SU-DHL-6 (cell line): ENCODE measurements around the gene WDR81.

Experiments
- H2AFZ ChIP-seq: fragments of 200-600 bp; sonication (generic); 2 replicates; pipeline ENCODE4 v1.6.1; 2014; ENCODE audit warnings: low read depth, mild to moderate bottlenecking, moderate library complexity, mixed read lengths, antibody characterized with exemption, low read length; ENCODE audit not compliant: severe bottlenecking
- H3F3A ChIP-seq: fragments of 200-600 bp; shearing (Covaris generic); 2 replicates; pipeline ENCODE4 v1.6.0; 2016; ENCODE audit warnings: antibody characterized with exemption, mild to moderate bottlenecking; ENCODE audit not compliant: insufficient read depth
- H3K27ac ChIP-seq: fragments of 200-600 bp; sonication (generic); 2 replicates; pipeline ENCODE4 v1.5.1; 2016; ENCODE audit warnings: low read depth, mild to moderate bottlenecking, low read length, moderate library complexity, mixed read lengths
- H3K27me3 ChIP-seq: fragments of 200-600 bp; sonication (generic), shearing (Covaris generic); 2 replicates; pipeline ENCODE4 v1.6.0; 2014; ENCODE audit warnings: mild to moderate bottlenecking, low read length
- H3K36me3 ChIP-seq: fragments of 200-600 bp; sonication (generic); 2 replicates; pipeline ENCODE4 v1.6.1; 2014; ENCODE audit warnings: mild to moderate bottlenecking, low read length, mixed read lengths
- H3K4me2 ChIP-seq: fragments of 300-600, 200-600 bp; shearing (Covaris generic), sonication (generic); 2 replicates; pipeline ENCODE4 v1.6.0; 2014; ENCODE audit warnings: low read length, low read depth, mild to moderate bottlenecking; ENCODE audit not compliant: poor library complexity, severe bottlenecking
- H3K4me3 ChIP-seq: fragments of 200-600 bp; sonication (generic); 2 replicates; pipeline ENCODE4 v1.5.1; 2014; ENCODE audit warnings: antibody characterized with exemption, low read length, mild to moderate bottlenecking, mixed read lengths; ENCODE audit not compliant: insufficient read depth, poor library complexity, severe bottlenecking
- H3K79me2 ChIP-seq: fragments of 200-600 bp; sonication (generic); 2 replicates; pipeline ENCODE4 v1.6.1; 2014; ENCODE audit warnings: mild to moderate bottlenecking, low read length, moderate library complexity; ENCODE audit not compliant: insufficient read depth
- H3K9ac ChIP-seq: fragments of 200-600 bp; sonication (generic); 2 replicates; pipeline ENCODE4 v1.7.0; 2014; ENCODE audit warnings: mild to moderate bottlenecking, low read length
- H3K9me2 ChIP-seq: fragments of 200-600 bp; sonication (generic); replicated peaks from 2 replicates; pipeline ENCODE4 v1.6.1; 2014; ENCODE audit warnings: low read length; ENCODE audit not compliant: insufficient read depth
- H3K9me3 ChIP-seq: fragments of 200-600 bp; sonication (generic); 2 replicates; pipeline ENCODE4 v1.6.1; 2014; ENCODE audit warnings: low read length, mixed read lengths; ENCODE audit not compliant: insufficient read depth
- H4K20me1 ChIP-seq: fragments of 200-600 bp; sonication (generic); 2 replicates; pipeline ENCODE4 v1.6.1; 2014; ENCODE audit warnings: low read depth, mild to moderate bottlenecking, antibody characterized with exemption, low read length, moderate library complexity, mixed read lengths
- EZH2phosphoT487 ChIP-seq: fragments of 200-600 bp; sonication (generic), shearing (Covaris generic); conservative IDR thresholded peaks from 2 replicates; pipeline ENCODE4 v1.6.1; 2018; ENCODE audit warnings: mild to moderate bottlenecking, antibody characterized with exemption, low read length, moderate library complexity, mixed read lengths
- TF ChIP-seq, protein P1 (sequence below): fragments of 200-600 bp; sonication (generic); IDR thresholded peaks from one replicate; pipeline ENCODE4 v1.5.1; 2017; ENCODE audit warnings: antibody characterized with exemption, mild to moderate bottlenecking, low read length, moderate library complexity; ENCODE audit not compliant: insufficient read depth, poor library complexity, severe bottlenecking

Gene WDR81

DNA sequence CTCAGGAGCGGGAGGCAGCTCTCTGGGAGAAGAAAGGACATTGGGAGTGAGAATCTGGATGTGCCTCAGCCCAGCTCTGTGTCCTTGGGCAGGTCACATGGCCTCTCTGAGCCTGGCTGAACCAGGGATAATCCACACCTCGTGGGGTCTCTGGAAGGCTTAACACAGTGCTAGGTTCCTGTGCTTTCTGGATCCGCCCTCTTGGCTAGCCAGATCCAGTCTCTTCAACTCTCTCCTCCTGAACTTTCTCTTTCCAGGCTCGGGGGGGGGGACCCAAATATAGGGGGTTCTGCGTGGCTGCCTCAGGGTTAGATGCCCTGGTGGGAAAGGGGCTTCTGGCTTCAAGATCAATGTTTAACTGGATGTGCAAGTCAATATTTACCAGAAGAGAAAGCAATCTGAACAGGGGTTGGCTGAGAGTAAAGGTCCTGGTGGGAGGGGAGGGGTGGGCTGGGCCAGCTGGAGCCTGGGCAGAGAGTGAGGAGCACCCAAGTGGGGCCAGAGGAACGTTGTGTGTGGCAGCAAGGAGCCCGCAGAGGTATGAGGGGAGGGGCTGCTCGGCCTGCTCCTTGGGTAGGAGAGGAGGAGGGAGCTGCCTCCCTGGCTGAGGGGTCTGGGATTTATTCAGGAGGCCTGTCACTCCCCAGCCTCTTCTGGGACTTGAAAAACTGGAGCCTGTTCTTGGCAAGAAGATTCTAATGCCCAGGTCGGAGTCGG, 18.0 kb downstream of the WDR81 start, which contains the start of gene SERPINF2:
Gene SERPINF2, plus strand, starts transcription at position 501 of the 717 bp plus-strand sequence. CDS start 2,125 bp downstream, outside the sequence.
- Histone ChIP-seq H3K4me2 (no peak within 1 kb of the TSS), H3K36me3 (no peaks in the 10 kb centered on the region), H3K27me3 (no peaks in the 10 kb centered on the region), H3K9me3 (no peaks in the 10 kb centered on the region), H4K20me1 (no peaks in the 10 kb centered on the region), H3K27ac (no peak within 1 kb of the TSS), H3K4me3 (no peak within 1 kb of the TSS), H3K9ac (no peak within 1 kb of the TSS), H3F3A (no peaks in the 10 kb centered on the region), H3K9me2 (no peaks in the 10 kb centered on the region), H3K79me2 (no peaks in the 10 kb centered on the region), H2AFZ (no peak within 1 kb of the TSS)
- TF ChIP-seq, protein P1, sequence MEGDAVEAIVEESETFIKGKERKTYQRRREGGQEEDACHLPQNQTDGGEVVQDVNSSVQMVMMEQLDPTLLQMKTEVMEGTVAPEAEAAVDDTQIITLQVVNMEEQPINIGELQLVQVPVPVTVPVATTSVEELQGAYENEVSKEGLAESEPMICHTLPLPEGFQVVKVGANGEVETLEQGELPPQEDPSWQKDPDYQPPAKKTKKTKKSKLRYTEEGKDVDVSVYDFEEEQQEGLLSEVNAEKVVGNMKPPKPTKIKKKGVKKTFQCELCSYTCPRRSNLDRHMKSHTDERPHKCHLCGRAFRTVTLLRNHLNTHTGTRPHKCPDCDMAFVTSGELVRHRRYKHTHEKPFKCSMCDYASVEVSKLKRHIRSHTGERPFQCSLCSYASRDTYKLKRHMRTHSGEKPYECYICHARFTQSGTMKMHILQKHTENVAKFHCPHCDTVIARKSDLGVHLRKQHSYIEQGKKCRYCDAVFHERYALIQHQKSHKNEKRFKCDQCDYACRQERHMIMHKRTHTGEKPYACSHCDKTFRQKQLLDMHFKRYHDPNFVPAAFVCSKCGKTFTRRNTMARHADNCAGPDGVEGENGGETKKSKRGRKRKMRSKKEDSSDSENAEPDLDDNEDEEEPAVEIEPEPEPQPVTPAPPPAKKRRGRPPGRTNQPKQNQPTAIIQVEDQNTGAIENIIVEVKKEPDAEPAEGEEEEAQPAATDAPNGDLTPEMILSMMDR, result no peak
- TF ChIP-seq EZH2phosphoT487, result no peak

DNA sequence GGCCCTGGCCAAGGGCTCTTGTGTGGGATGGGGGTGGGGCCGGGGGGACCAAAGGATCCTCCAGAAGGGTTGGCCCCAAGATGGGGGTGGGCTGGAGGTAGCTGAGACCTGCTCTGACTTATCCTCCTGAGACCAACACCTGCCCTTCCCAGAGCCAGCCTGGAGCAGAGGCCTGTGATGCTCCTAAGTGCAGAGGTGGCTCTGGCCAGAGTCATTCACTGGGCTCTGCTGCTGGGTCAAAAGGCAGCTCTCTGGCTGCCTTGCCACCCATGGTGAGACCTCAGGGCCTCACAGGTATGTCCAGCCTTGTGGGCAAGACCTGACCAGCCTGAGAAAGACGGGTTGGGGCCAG, 18.6 kb downstream of the WDR81 start:
- H3K9me3 ChIP-seq, result no peaks in the 10 kb centered on the region
- H3F3A ChIP-seq, result no peaks in the 10 kb centered on the region
- H3K9ac ChIP-seq, result no peak overlapping the region
- no peaks in the 10 kb centered on the region for H4K20me1 ChIP-seq
- no peak overlapping the region for H2AFZ ChIP-seq
- H3K4me2 ChIP-seq, result no peak overlapping the region
- TF ChIP-seq, protein P1, result no peak
- no peak for TF ChIP-seq EZH2phosphoT487
- H3K79me2 ChIP-seq, result no peaks in the 10 kb centered on the region
- H3K4me3 ChIP-seq, result no peak overlapping the region
- no peaks in the 10 kb centered on the region for H3K9me2 ChIP-seq
- H3K27ac ChIP-seq, result no peak overlapping the region
- no peaks in the 10 kb centered on the region for H3K27me3 ChIP-seq
- no peaks in the 10 kb centered on the region for H3K36me3 ChIP-seq

DNA sequence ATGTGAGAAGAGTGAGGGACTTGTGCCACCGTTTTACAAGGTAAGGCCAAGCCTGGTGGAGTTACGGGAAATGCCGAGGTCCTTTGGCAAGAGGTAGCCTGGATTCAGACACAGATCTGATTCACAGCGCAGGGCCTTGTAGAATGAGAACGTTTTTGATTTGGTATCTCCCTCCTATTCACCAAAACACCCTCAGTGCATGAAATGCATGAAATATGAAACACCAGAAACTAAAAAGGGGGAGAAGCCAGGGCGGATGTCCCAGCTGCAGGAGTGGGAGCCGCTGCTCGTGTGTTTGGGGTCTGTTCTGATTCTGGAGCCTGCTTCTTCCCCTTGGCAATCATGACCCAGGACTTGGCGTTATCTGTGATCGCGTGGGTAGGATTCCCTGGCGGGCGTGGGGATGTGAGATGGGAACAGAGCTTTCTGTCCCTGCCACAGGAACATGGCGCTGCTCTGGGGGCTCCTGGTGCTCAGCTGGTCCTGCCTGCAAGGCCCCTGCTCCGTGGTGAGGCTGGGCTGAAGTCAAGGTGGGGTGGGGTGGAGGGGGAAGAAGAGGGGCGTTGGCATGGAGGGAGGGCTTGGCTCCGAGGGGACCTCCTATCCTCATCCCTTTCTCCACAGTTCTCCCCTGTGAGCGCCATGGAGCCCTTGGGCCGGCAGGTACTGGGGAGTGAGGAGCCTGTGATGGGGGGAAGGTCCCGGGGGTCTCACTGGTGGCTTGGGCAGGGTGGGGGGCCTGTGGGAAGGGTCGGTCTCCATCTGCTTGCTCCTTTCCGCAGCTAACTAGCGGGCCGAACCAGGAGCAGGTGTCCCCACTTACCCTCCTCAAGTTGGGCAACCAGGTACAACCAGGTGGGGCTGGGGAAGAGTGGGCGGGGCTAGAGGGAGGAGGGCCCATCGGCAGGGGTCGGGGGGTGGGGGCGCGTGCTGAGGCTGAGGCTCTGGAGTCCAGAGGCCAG, 20.3 kb downstream of the WDR81 start:
- Histone ChIP-seq H3K36me3 (no peaks in the 10 kb centered on the region), H3K9me3 (no peaks in the 10 kb centered on the region), H3K9me2 (no peaks in the 10 kb centered on the region), H2AFZ (no peak overlapping the region), H3K27me3 (no peaks in the 10 kb centered on the region), H3K79me2 (no peaks in the 10 kb centered on the region), H3K4me2 (no peak overlapping the region), H4K20me1 (no peaks in the 10 kb centered on the region), H3K4me3 (no peak overlapping the region), H3K9ac (no peak overlapping the region), H3K27ac (no peak overlapping the region), H3F3A (no peaks in the 10 kb centered on the region)
- TF ChIP-seq, protein P1, result no peak
- TF ChIP-seq EZH2phosphoT487, result no peak
